GM06990 (cell line): Measurements from ENCODE around the gene SELENOO.

Source experiments
- DNase-seq: peaks from one replicate; pipeline ENCODE4 v3.0.0-alpha.2; 2011; ENCODE audit not compliant: insufficient read length; ENCODE audit errors: extremely low read depth
- H3K27me3 ChIP-seq: replicated peaks from 2 replicates; pipeline ENCODE4 v1.6.0; 2011; ENCODE audit warnings: low read length; ENCODE audit not compliant: control insufficient read depth, insufficient read depth
- H3K36me3 ChIP-seq: 2 replicates; pipeline ENCODE4 v1.5.1; 2011; ENCODE audit warnings: low read length; ENCODE audit not compliant: control insufficient read depth, insufficient read depth
- H3K4me3 ChIP-seq: replicated peaks from 2 replicates; pipeline ENCODE4 v1.5.1; 2011; ENCODE audit warnings: low read depth, mild to moderate bottlenecking, control low read depth, low read length
- TF ChIP-seq, protein P1 (sequence below): IDR thresholded peaks from 2 replicates; pipeline ENCODE4 v1.5.1; 2011; ENCODE audit warnings: low read length, control low read depth, mild to moderate bottlenecking, inconsistent platforms; ENCODE audit not compliant: insufficient read depth, poor library complexity, severe bottlenecking

SELENOO gene

DNA sequence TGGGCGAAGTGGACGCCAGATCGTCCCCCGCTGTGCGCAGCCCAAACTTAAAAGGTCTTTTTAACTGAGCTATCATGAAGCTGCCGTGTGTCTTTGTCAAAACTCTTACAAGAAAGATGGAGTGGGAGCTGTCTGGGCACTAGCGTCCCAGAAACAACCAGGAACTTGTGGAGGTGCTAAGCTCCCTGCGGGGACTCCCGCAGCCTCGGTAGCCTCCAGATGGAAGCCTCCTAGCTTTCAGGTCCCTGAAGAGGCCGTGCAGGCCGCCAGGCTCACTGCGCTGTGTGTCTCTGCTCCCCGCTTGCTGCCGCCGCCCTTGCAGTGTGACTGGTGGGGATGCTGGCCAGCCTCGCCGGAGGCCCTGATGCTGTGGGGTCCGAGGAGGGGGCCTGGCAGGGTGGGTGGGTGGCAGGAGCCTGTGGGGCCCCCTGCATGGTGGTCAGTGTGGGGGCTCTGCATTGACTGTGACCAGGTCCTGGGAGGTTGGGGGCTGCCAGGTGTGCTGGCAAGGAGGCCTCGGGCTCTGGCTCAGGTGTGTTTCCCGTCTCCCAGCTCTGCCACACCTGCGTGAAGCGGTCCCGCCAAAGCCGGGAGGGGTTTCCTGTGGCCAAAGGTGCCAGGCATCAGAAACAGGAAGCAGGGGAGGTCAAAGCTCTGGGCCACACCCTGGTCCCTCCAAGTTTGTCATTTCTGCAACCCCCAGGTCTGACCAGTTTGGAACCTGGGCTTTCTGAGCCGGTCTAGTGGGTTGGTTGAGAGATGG, 13.9 kb upstream of the SELENOO start:
- H3K36me3 ChIP-seq: no peaks in the 10 kb centered on the region; the same call in 1 of the 2 replicates
- TF ChIP-seq, protein P1, sequence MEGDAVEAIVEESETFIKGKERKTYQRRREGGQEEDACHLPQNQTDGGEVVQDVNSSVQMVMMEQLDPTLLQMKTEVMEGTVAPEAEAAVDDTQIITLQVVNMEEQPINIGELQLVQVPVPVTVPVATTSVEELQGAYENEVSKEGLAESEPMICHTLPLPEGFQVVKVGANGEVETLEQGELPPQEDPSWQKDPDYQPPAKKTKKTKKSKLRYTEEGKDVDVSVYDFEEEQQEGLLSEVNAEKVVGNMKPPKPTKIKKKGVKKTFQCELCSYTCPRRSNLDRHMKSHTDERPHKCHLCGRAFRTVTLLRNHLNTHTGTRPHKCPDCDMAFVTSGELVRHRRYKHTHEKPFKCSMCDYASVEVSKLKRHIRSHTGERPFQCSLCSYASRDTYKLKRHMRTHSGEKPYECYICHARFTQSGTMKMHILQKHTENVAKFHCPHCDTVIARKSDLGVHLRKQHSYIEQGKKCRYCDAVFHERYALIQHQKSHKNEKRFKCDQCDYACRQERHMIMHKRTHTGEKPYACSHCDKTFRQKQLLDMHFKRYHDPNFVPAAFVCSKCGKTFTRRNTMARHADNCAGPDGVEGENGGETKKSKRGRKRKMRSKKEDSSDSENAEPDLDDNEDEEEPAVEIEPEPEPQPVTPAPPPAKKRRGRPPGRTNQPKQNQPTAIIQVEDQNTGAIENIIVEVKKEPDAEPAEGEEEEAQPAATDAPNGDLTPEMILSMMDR: no peak
- peak overlapping the region; percentile 80 for H3K4me3 ChIP-seq
- peak; percentile 46 for DNase-seq
- H3K27me3 ChIP-seq: no peaks in the 10 kb centered on the region

DNA sequence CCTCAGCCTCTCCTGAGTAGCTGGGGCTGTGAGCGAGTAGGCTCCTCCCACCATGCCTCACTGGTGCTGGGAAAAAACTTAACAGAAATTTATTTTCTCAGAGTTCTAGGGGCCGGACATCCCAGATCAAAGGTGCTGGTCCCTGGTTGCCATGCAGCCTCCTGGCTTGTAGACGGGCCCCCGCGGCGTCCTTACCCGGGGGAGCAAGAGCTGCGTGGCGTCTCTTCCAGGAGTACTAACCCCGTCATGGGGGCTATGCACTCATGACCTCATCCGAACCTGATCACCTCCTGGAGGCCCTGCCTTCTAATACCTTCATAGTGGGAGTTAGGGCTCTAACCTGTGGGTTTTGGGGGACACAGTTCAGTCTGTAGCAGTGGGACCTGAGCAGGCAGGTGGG, 12.5 kb upstream of the SELENOO start:
- no peak for DNase-seq
- no peak overlapping the region for H3K4me3 ChIP-seq
- TF ChIP-seq, protein P1: no peak
- no peaks in the 10 kb centered on the region; the same call in none of the 2 replicates for H3K36me3 ChIP-seq
- H3K27me3 ChIP-seq: no peaks in the 10 kb centered on the region

DNA sequence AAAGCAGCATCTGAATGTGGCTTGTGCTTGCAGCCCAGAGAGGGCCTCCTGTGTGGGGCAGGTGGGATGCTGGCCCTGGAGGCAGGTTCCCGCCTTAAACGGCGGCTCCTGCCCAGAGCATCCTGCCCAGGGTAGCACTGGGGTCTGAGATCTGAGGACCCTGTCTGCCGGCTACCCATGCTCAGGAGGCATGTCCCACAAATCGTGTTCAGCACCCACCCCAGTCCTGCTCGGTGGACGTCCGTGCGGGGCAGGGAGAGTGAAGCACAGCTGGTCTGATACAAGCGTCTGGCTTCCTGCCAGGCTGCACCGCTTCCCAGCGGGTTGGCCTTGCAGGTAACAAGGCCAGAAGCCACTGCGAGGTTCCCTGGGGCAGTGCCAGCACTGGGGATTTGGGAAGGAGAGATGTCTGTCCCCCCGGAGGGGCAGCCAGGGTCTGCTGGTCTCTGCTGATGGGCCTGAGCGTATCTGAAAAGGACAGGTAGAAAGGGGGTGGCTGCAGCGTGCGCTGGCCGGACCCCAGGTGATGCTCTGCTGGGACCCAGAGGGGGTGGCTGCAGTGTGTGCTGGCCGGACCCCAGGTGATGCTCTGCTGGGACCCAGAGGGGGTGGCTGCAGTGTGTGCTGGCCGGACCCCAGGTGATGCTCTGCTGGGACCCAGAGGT, 11.5 kb upstream of the SELENOO start:
- Histone ChIP-seq H3K4me3 (no peak overlapping the region; the same call in 1 of the 2 replicates), H3K27me3 (no peaks in the 10 kb centered on the region), H3K36me3 (peaks cover 5% of the 10 kb centered on the region)
- TF ChIP-seq, protein P1: no peak
- DNase-seq: no peak

DNA sequence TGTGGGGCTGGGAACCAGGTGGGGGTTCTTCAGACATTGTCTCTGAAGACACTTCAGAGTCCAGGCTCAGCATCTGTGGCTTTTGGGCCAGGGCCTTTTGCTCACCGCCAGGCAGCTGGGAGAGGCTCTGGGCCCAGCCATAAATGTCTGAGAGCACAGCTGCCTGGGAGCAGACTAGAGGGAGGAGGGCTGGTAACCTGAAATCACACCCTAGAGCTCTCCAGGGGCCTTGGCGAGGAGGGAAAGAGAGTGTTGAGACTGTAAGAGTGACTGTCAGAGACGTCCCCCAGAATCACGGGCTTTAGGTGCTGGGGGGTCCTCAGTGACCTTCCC, 11.0 kb upstream of the SELENOO start:
- peak overlapping the region; percentile 58 for H3K4me3 ChIP-seq
- no peaks in the 10 kb centered on the region for H3K27me3 ChIP-seq
- peaks cover 10% of the 10 kb centered on the region for H3K36me3 ChIP-seq
- no peak for DNase-seq
- TF ChIP-seq, protein P1: no peak

DNA sequence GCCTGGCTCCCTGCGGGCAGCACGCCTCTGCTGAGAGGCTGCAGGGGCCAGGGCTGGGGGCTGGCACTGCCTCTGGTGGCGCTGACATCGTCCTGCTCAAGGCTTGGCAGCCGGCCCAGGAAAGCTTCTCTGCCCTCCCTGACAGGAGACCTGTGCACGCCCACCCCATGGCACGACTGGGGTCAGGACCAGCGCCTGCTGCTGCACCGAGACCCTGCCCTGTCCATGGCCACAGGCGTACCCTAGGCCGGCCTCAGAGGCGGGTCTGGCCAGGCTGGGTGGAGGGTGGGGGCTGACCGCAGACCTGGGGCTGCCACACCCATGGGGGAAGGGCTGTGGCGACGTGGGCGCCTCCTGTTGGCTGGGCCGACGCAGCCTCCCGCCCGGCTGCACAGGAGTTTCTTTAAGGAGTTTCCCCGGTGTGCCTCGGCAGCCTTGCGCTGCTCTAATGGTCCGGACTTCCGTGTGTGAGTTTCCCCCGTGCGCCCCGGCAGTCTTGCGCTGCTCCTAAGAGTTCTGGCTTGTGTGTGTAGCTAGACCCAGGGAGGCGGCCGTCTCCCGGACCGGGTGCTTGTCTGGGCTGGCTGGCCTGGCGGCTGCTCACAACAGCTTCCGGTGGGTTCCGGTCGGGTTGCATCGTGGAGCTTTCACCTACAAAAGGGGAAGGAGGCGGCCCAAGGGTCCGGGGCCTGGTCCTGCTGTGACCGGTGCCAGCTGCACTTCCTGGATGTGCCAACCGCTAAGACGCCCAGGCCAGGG, 10.4 kb upstream of the SELENOO start:
- DNase-seq: peak; percentile 93
- Histone ChIP-seq H3K36me3 (peaks cover 14% of the 10 kb centered on the region), H3K27me3 (no peaks in the 10 kb centered on the region), H3K4me3 (peak overlapping the region; percentile 58)
- TF ChIP-seq, protein P1: peak; percentile 66
